Adipose tissue (tissue), 3 donors: ENCODE data around the gene MED9. TPM values are rescaled to one million over a fixed set of nuclear protein-coding genes. Genes with fewer than 3 reads are reported as not detected.

Source experiments
- H3K27ac ChIP-seq: one replicate; pipeline ENCODE4 v1.5.1; 2013; ENCODE audit warnings: low read depth, low read length
- WGBS, 3 donors: extraction: QIAGEN DNeasy Blood & Tissue Kit; methylation state at CpG; one replicate each; pipeline ENCODE4 v1.1.7; 2013; 5-methylcytosine and 5-hydroxymethylcytosine counted together
- polyA plus RNA-seq, 3 donors: library from polyadenylated mRNA; stranded (reverse); fragments of 200-250 nt; gene quantifications; one replicate each; pipeline ENCODE4 v1.2.3, GENCODE V29; 2013
- donor health status: healthy with polysubstance abuse.
- donor health status: Bipolar disorder and iron deficiency.
- donor health status: healthy.

Gene MED9
- polyA plus RNA-seq, 3 donors, result 7.4 to 13.8 (median 9.4) TPM

DNA sequence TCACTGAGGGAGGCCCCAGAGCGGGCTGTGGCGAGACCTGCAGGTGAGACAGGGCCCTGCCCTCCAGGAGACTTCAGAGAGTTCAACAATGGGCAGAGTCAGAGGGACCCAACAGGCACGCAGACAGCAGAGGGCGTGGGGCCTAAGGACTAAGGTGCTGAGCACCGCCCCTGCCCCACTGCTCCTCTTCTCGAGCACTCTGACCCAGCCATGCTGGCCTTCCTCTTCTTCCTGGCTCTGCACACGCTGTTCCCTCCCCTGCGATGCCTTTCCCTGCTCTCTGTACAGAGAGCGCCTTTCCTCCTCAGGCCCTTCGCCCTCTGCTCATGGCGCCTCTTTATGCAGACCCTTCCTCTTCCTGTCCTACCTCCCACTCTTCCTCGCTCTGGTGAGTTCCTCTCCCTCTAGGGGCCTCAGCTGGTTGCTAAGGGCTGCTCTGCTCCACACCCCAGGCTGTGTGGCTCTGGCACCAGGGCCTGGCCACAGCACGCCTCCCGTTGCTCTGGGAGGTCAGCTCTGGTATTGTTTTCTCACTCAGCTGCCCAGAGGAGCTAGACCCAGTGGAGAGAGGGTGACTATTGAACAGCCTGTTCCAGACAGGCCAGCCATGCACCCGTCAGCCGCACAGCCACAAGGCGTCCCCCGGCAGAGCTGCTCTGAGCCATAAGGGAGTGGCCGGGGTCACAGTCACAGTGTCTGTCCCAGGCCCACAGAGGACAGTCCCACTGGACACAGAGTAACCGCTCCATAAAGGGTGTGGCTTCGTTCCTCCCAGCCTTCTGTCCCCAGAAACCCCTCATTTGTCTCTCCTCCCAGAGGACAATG lies 33.0 kb downstream of the MED9 start:
- 89 to 93% (median 90%) methylated on average over 21 of the region's 21 CpGs for WGBS, 3 donors
- no peak overlapping the region for H3K27ac ChIP-seq

DNA sequence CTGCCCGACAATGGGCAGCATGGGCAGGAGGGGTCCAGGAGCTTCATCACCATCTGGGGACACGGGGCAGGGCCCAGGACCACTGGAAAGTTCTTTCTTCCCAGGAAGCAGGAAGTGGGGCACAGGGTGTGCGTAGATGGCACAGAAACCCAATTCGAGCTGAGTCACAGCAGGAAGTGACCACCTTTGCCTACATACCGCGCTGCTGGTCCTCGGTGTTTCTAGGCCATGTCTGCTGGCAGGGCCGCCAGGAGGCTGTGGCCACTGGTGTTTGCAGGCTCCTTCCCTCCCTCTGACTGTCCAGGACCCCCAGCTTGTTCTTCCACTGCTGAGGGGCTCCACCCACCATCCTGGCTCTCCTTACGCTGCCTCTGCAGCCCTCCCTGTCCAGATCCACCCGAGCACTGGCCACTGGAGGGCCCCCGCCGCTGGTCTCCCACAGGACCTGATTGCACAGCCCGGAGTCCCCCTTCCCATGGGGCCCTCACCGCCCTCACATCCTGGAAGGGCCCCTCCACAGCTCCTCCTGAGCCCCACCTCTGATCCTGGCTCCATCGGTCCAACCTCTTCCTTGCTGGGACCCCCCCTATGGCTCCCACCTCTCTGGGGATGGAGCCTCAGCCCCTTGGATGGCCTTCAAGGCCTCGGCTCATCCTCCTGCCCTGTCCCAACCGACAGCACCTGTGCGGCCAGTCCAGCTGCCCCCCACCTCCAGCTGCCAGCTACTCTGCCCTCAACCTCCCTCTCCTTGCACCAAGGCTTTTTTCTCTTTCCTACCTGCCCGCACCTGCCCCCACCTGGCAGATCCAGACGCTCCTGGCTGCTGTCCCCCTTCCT lies 33.9 kb downstream of the MED9 start:
- no peak overlapping the region for H3K27ac ChIP-seq
- 81 to 88% (median 84%) methylated on average over 19 to 20 of the region's 20 CpGs for WGBS, 3 donors

DNA sequence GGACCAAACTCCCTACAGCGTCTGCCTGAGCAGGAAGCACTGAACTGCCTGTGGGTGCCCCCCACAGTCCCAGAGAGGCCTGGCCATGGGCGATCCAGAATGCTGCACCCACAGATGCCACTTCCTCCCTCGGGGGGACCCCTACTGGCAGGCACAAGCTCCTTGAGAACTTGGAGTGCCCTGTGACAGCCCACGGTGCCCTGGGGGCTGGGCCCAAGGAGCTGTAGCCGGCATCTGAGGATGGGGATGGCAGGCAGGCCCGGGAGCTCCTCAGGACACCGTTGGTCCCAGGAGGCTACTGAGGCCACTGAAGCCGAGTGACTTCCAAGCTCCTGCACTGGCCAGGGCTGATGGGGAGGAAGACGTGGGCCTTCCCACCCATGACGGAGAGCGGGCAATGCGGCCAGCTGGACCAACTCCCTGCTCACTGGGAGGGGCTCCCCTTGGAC lies 34.5 kb downstream of the MED9 start:
- WGBS, 3 donors, result 68 to 86% (median 74%) methylated on average over 10 to 12 of the region's 12 CpGs
- H3K27ac ChIP-seq, result no peak overlapping the region

DNA sequence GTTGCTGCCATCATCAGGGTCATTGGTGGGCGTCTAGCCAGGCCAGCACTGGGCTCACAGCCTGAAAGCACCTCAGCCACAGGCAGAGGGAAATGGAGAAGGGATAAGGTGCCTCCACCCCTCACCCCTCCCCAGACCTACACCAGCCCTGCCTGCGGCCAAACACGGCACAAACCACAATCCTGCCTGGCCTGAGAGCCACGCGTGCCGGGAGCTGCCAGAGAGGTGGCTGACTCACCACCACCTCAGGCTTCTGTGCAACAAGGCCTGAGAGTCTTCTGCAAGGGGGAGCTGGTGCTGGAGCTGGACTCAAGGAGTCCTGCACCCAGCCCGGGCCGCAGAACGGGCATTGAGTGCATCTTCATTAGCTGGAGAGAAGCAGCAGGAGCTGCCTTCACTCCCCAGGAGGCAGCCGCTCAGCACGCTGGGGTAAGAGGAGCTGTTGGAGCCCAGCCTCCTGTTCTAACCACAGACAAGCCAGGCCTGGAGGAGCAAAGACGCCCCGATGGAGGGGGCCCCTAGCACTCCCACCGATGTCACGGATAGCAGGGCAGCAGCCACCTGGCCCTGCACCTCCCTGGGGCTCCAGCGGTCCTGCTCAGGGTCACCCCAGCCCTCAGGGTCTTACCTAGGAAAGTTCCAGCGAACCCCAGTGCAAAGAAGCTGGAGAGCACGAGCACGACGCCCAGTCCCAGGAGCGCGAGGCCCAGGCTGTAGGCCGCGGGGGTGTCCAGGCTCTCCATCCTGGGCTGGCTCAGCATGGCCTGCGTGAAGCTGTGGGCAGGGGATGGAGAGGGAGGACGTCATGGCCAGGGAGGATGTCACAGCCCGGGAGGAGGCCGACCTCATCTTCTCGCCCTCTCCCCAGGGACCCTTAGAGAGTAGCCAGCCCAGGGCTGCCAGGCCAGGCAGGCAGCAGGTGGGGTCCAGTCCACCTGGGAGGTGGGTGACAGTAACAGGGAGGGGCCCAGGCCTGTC lies 35.4 kb downstream of the MED9 start:
- 67 to 91% (median 68%) methylated on average over 29 of the region's 29 CpGs for WGBS, 3 donors
- no peak overlapping the region for H3K27ac ChIP-seq

DNA sequence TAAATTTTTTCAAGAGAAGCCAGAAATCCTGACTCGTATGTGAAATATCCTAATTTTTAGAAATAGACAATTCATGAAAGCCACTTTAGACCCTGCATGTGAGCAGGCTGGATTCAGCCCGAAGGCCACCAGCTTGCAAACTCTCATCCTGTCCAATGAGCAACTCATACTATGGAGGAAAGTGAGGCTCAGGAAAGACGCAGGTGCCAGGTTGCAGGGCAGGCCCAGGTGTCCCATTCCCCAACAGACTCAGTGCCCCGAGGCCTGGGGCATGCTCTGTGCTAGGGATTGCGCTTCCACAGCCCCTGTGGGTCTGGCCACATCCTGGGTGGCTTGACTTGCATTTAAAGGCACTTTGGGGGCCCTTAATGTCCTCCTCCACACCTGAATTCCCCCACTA lies 36.1 kb downstream of the MED9 start:
- WGBS, 3 donors, result 92 to 95% (median 92%) methylated on average over 5 of the region's 5 CpGs
- no peak overlapping the region for H3K27ac ChIP-seq

DNA sequence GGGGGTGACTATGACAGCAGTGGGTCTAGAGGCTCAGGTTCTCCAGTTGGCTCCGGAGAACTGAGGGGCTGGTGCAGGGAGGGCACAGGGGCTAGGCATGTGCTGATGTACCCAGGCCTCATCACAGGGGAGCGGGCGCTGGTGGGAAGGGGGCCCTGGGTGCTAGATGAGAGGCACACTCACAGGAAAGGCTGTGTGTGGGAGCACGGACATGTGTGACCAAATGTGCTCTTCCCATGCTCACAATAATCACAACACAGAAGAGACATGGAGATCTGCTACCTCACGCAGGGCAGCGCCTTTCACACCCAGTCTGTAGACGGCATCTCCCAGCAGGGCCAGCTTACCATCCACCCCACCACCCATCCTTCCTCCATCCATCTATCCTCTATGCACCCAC lies 36.8 kb downstream of the MED9 start:
- H3K27ac ChIP-seq, result no peak overlapping the region
- 97 to 99% (median 99%) methylated on average over 7 of the region's 7 CpGs for WGBS, 3 donors

DNA sequence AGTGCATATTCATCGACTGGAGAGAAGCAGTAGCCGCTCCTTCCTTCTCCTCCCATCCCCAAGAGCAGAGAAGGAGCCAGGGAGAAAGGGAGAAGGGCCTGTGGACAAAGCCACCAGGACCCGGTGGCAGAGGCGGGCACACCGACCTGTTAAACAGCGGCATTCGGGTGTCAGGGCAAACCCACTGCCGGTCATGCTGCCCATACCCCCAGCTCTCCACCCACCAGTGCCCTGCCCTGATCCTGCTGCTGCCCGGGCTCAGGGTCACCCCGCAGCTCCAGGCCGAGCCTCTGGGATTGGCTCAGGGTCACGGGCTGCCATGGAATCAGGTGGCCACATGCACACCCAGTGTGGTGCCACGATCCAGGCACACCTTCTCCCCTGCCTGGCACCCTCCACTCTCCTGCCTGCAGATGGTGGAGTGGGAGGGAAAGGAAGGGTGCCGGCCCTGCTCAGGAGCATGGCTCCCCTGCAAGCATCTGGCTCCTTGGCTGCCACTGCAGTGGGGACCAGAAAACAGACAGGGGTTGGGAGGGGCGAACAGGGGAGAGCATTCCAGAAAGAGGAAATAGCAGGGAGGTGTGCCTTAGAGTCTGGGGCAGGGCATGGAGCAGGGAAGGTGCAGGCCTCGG lies 37.7 kb downstream of the MED9 start:
- 90 to 92% (median 91%) methylated on average over 16 of the region's 16 CpGs for WGBS, 3 donors
- no peak overlapping the region for H3K27ac ChIP-seq

DNA sequence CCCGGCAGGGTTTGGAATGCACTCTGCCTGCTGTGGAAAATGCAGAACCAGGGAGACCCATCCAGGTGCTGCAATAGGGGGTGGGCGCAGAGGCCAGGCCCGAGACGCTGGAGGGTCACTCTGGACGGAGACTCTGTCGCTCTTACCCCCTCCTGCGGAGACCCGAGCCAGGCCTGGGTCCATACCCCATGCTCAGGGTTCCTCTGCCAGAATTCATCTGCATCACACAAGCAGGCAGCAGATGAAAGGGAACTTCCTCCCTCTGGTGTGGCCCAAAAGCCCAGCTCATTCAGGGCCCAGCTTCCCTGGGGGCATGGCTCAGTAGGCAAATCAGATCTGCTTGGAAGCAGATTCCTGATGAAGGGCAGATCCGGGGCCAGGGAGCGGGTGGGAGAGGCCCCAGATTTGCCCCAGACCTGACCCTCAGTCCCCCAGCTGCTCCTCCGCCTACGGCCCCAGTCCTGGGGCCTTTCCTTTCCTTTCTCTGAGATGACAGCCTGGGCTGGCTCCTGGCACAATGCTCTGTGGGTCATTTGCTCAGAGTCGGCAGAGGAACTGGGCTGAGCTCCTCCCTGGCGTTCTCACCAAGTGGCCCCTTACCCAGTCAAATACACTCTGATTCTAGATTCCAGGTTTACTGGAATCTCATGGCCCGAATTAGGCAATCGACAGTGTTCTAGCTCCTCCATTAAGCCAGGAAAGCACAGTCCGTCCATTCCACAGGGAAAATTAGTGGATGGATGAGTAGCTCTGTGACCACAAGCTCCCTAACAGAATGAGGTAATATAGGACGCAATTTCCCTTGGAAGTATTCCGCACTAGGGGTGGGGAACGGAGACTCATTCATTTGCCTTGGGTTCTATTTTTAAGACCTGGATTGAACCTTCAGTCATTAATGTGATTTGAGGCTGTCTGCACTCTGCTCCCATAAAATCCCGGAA lies 38.5 kb downstream of the MED9 start:
- no peak overlapping the region for H3K27ac ChIP-seq

DNA sequence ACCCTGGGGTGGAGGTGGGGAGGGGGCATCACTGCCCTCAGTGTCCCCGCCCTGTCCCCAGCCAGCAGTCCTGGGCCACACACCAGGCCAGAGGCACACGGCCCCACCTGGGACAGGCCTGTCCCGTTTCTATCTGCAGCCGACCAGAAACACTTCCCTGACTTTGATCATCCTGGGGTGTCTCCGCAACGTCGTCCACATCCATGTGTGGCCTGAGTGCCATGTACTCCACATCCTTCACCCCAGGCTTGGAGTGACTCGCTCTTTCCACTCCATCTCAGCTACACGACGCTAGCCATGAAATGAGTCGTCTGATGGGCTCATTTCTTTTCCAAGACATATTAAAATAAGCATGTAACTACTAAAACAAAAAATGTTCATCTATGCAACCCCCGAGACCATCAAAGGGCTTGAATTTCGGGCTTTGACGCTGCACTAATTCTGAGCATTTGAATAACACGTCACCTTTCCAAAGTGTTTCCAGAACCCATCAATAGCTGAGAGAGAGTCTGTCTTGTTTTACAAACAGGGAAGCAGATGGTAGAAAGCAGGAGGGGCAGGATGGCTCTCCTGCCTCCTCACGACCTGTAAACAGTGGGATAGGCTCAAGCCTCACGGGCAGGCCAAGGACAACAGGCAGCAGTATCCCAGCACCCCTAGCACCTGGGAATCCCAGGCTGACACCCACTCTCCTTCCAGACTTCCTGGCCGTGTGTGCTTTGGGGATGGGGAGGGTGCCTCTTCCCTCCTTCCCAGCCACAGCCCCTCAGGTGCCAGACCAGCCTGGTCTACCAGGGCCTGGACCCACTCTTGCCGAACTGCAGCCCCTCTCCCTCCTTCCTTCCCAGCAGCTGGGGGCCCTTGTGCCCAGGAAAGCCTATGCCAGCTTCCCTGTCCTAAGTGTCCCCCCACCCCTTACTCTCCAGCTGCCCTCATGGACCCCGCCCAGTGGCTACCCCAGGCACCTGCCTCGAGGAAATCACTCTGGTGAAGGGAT lies 39.4 kb downstream of the MED9 start:
- 79 to 86% (median 84%) methylated on average over 21 of the region's 21 CpGs for WGBS, 3 donors
- peak overlapping the region; percentile 40 for H3K27ac ChIP-seq

More for the DNA sequence above, 38.5 kb downstream of the MED9 start:
- WGBS, 3 donors, result 70 to 90% (median 77%) methylated on average over 21 of the region's 21 CpGs

DNA sequence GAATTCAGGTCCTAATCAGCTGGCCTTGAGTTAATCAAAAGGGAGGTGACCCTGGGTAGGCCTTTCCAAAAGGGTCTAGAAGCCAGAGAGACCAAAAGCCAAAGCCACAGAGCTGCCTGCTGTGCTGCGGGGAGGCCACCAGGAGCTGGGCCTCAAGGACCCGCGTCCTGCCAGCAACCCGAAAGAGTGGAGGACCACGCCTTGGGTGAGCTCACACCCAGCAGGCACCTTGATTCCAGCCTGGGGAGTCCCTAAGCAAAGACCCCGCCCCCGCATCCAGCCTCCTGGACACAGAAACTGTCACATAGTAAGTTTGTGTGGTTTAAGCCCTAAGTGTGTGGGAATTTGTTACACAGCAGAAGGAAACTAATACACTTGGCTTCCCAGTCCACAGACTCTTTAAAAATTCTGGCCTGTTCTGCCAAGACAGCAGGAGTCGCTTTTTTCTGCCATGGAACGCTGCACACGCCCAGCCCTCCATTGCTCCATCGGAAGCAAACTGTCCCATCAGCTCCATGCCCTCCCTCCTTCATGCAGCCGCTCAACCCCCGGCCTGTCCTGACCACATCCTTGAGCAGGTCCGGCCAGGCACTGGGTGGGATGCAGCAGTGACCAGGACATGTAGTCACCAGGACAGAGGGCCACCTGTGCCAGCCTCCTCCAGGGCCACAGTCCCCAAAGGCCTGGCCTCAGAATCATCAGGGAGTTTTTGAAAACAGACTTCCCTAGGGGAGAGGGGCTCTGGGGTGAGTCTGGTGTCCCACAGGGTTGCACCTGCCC lies 40.3 kb downstream of the MED9 start:
- H3K27ac ChIP-seq, result no peak overlapping the region
- 93 to 94% (median 94%) methylated on average over 14 of the region's 14 CpGs for WGBS, 3 donors

DNA sequence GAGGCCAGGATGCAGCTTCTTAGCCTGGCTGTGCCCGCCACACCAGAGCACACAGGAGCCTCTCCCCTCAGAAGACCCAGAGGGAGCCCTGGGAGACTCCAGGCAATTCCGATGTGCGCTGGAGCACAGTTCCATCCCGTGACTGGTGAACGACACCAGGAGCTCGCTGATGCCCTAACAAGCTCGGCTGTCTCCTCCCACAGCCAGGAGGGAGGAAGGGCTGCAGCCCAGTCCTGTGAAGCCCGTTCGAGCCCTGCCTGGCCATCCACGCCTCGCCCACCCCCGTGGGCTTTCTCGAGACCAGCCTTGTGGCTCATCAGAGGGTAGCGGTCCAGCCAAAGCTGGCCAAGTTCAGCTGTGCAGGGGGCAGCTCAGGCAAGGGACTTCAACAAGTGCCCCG lies 41.2 kb downstream of the MED9 start:
- 85 to 89% (median 89%) methylated on average over 14 to 15 of the region's 15 CpGs for WGBS, 3 donors
- no peak overlapping the region for H3K27ac ChIP-seq

DNA sequence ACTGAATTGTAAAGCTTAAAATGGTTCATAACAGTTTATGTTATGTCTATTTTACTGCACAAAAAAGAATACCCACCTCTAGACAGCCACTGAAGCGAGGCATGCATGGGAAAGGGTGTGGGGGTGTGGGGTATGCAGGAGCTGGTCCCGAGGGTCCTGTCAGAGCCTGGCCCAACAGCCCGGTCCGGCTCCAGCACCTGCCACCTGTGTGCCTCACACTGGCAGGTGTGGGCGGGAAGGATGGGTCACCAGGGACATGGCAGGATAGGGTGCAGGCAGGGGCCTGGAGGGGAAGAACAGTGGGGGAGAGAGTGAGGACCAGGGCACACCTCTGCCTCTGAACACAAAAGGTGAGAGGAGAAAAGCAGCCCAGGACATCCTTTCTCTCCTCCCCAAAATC lies 42.2 kb downstream of the MED9 start:
- no peak overlapping the region for H3K27ac ChIP-seq
- WGBS, 3 donors, result 75 to 91% (median 90%) methylated on average over 5 of the region's 5 CpGs

DNA sequence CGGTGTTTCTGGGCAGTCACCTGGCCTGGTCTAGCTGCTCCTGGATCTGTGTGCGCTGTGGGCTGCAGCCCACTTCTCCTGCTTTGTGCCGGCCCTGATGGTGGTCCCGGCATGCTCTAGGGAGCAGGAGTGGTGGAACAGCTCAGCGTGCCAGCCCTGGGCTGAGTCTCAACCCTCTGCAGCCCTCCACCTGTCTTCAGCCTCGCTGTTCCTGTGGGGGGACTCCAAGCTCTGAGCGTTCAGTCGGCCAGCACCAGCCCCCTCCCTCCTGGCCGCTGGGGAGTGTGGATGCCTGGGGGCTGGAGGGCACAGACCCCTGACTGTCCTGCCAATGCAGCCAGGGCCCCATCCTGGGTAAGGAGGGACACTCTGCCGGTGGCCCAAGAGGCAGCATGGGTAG lies 43.1 kb downstream of the MED9 start:
- H3K27ac ChIP-seq, result no peak overlapping the region
- 90 to 97% (median 95%) methylated on average over 7 to 10 of the region's 10 CpGs for WGBS, 3 donors

DNA sequence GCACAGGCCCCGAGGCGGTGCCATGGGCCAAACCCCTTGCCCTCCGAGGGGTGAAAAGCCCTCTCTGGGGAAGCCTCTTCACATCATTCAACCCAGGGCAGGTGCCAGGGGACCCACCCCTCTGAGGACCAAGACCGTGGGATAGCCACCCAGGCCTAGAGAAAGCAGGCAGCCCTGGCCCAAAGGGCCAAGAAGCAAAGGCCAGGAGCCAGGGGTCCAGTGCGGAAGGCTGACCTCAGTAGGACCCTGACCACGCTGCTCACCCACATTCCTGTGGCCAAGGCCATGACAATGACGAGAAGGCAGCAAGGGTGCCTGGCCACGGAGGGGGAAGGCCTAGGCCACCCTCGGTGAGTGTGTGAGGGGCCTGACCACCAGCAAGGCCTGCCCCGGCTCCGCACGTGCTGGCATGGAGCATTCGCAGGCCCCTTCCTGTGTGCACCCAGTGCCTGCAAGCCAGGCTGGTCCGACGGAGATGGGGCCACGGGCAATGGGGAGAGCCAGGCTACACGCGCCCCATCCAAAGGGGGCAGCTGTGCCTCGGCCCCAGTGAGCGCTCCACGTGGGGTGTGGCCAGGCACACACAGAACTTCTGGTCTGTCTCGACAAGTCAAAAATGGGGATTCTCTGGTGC lies 43.9 kb downstream of the MED9 start:
- no peak overlapping the region for H3K27ac ChIP-seq
- WGBS, 3 donors, result 90 to 94% (median 93%) methylated on average over 22 of the region's 22 CpGs
